DND-41 (cell line): ENCODE measurements around the gene VSIG1.

Source experiments
- CTCF ChIP-seq: IDR thresholded peaks from 2 replicates; pipeline ENCODE4 v1.5.1; 2012; ENCODE audit warnings: borderline replicate concordance, low read length, moderate library complexity, mild to moderate bottlenecking; ENCODE audit not compliant: poor library complexity, severe bottlenecking; ENCODE audit errors: extremely low read depth
- EZH2 ChIP-seq: IDR thresholded peaks from 3 replicates; pipeline ENCODE4 v1.6.1; 2012; ENCODE audit warnings: borderline replicate concordance, low read depth, mild to moderate bottlenecking, moderate library complexity, low read length, inconsistent platforms; ENCODE audit not compliant: severe bottlenecking

GRCh38 chrX:108018656-108019381 is 26.0 kb upstream of the VSIG1 start:
- TF ChIP-seq CTCF (no peak), EZH2 (no peak)
